ENCODE data around the gene PBXIP1.

PBXIP1 gene

DNA sequence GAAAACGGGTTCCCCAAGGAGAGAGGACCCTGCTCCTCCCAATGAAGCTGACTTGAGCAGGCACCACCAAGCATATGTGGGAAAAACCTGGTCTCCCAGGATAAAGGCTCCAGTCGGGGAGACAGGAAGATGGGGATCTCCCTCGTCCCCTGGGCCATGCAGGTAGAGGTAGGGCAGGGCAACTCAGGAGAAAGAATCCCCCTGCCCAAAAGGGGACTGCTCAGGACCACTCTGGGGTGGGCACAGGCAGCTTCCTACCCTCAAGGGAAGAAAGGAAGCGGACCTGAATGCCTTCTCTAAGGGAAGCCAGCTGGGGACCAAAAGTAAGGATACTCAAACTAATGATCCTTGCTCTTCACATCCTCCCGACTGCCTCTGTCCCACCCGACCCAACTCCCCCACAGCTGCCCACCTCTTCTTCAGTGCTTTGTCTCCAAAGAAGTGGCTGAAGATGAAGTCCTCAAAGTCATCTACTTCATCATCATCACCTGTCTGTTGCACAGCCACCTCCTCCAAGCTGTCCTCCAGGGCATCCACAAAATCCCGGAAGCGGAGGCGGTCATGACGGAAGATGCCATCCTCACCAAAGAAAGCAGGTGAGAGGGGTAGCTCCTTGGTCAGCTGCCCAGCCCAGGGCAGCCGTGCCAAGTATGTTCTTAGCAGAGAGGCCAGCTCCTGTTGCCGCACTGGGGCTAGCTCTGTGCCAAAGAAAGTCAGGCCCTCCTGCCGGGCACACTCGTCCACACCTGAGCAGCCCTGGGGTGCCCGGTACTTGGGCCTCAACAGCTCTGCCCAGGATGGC lies 10.5 kb downstream of the PBXIP1 start:
- Histone ChIP-seq H2AK5ac (ENCODE audit: low read length) (no peak overlapping the region), H3K56ac (ENCODE audit: low read length) (no peak overlapping the region), H3K79me2 (ENCODE audit: control insufficient read depth, insufficient read depth, low read length) (no peaks in the 10 kb centered on the region), H3K27me3 (ENCODE audit: insufficient read depth, low read length, poor library complexity) (no peaks in the 10 kb centered on the region), H3K4me2 (ENCODE audit: low read length) (no peak overlapping the region), H4K8ac (ENCODE audit: low read depth, low read length) (no peak overlapping the region), H2BK120ac (ENCODE audit: low read depth, low read length) (no peak overlapping the region), H4K5ac (ENCODE audit: low read length) (no peak overlapping the region), H3K36me3 (ENCODE audit: control insufficient read depth, insufficient read depth, low read length) (no peaks in the 10 kb centered on the region), H2BK15ac (replicated peaks; ENCODE audit: low read depth) (no peak overlapping the region), H3K4me1 (ENCODE audit: control insufficient read depth, low read depth, low read length) (peaks cover 2% of the 10 kb centered on the region), H3K18ac (ENCODE audit: low read length) (no peak overlapping the region), H3K4me3 (ENCODE audit: low read length) (no peak overlapping the region), H3K9ac (ENCODE audit: low read length) (no peak overlapping the region), H3K23ac (ENCODE audit: low read length) (no peak overlapping the region), H3K4ac (ENCODE audit: low read depth, low read length) (no peak overlapping the region), H3K27ac (ENCODE audit: low read depth, low read length) (no peak overlapping the region), H3K79me1 (ENCODE audit: low read length) (no peaks in the 10 kb centered on the region), H2BK5ac (ENCODE audit: low read length) (no peak overlapping the region)
- no CpG with 5 or more reads among the region's 15 CpGs for WGBS (ENCODE audit: extremely low coverage, insufficient coverage, low lambda C conversion rate)
- no peak for DNase-seq

DNA sequence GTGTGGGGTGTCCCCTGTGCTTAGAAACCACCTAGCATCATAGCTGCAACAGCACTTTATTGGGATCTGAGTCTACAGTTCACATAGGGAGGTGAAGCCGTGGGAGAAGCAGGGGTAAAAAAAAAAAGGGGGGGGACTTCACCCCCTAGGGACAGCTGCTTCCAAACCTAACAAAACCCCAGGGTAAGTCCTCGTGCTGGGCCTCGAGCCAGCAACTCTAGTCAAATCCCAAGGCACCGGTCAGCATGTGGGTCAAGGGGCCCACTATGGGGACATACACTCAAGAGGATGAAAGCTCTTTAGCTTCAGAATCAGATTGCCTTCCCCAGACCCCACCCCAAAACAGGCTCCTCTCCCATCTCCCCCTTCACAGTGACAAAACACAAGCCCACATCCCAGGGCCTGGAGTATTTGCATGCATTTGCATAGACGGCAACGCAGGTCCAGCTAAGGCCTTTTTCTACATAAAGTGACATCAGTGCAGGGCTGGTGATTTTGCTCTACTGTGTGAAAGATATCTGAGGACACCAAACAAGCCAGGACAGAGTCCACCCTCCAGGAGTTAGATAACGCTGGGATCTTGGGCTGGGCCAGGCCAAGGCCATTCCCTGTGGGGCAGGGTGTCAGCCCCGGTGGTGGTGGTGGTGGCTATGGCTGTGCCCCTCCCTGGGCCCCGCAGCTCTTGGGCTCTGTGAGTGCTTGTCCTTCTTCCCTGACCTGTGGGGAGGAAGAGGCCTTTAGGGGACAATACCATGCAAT lies 11.3 kb downstream of the PBXIP1 start:
- no peak overlapping the region for H4K5ac ChIP-seq (ENCODE audit: low read length)
- H3K4me1 ChIP-seq (ENCODE audit: control insufficient read depth, low read depth, low read length) = peaks cover 6% of the 10 kb centered on the region
- H3K79me1 ChIP-seq (ENCODE audit: low read length) = no peaks in the 10 kb centered on the region
- no peak overlapping the region for H2BK5ac ChIP-seq (ENCODE audit: low read length)
- H4K8ac ChIP-seq (ENCODE audit: low read depth, low read length) = no peak overlapping the region
- H3K9ac ChIP-seq (ENCODE audit: low read length) = no peak overlapping the region
- no peaks in the 10 kb centered on the region for H3K36me3 ChIP-seq (ENCODE audit: control insufficient read depth, insufficient read depth, low read length)
- no peak for DNase-seq
- no peak overlapping the region for H2BK120ac ChIP-seq (ENCODE audit: low read depth, low read length)
- no peak overlapping the region for H3K56ac ChIP-seq (ENCODE audit: low read length)
- H3K18ac ChIP-seq (ENCODE audit: low read length) = no peak overlapping the region
- H3K4me2 ChIP-seq (ENCODE audit: low read length) = no peak overlapping the region
- no peak overlapping the region for H2AK5ac ChIP-seq (ENCODE audit: low read length)
- no peak overlapping the region for H3K27ac ChIP-seq (ENCODE audit: low read depth, low read length)
- no peak overlapping the region for H3K4ac ChIP-seq (ENCODE audit: low read depth, low read length)
- H3K23ac ChIP-seq (ENCODE audit: low read length) = no peak overlapping the region
- no peaks in the 10 kb centered on the region for H3K79me2 ChIP-seq (ENCODE audit: control insufficient read depth, insufficient read depth, low read length)
- no peaks in the 10 kb centered on the region for H3K27me3 ChIP-seq (ENCODE audit: insufficient read depth, low read length, poor library complexity)
- WGBS (ENCODE audit: extremely low coverage, insufficient coverage, low lambda C conversion rate) = no CpG with 5 or more reads among the region's 9 CpGs
- no peak overlapping the region for H3K4me3 ChIP-seq (ENCODE audit: low read length)
- no peak overlapping the region for H2BK15ac ChIP-seq (replicated peaks; ENCODE audit: low read depth)

DNA sequence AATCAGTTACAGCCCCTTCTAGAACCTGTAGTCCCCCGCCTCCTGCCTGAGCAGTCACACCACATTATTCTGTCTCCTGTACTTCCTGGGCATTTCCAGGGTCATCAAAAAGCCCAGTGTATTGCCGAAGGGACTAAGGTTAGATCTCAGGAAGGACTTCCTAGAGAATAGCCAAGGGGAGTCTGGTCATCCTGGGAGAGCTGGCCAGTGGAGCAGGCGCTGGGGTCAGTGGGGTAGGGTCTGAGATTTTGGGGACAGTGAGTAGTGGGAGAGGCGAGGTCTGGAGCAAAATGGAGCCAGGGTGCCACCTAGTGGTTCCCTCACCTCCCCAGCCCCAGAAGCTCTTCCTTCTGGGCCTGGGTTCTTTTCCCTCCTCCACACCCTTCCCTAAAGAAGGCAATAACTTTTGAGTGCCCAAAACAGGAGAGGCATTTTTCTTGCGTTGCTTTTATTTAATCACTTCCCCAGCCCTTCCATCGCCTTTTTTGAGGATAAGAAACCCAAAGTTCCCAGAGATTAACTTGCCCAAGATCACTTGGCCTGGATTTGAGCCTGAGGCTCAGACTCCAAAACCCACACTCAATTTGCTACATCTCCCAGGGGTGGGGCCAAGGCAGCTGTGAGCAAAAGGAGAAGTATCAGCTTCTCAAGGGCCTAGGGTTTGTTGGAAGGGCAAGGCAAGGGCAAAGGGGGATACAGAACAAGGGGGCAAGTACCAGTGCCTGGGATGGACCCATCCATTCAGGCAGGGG lies 12.1 kb downstream of the PBXIP1 start:
- no peak overlapping the region for H3K4ac ChIP-seq (ENCODE audit: low read depth, low read length)
- H3K79me2 ChIP-seq (ENCODE audit: control insufficient read depth, insufficient read depth, low read length) = no peaks in the 10 kb centered on the region
- no peak overlapping the region for H2BK120ac ChIP-seq (ENCODE audit: low read depth, low read length)
- H3K9ac ChIP-seq (ENCODE audit: low read length) = no peak overlapping the region
- H2BK15ac ChIP-seq (replicated peaks; ENCODE audit: low read depth) = no peak overlapping the region
- H4K8ac ChIP-seq (ENCODE audit: low read depth, low read length) = no peak overlapping the region
- no peak overlapping the region for H3K18ac ChIP-seq (ENCODE audit: low read length)
- no peak overlapping the region for H3K27ac ChIP-seq (ENCODE audit: low read depth, low read length)
- H3K36me3 ChIP-seq (ENCODE audit: control insufficient read depth, insufficient read depth, low read length) = no peaks in the 10 kb centered on the region
- no peaks in the 10 kb centered on the region for H3K79me1 ChIP-seq (ENCODE audit: low read length)
- no CpG with 5 or more reads among the region's 6 CpGs for WGBS (ENCODE audit: extremely low coverage, insufficient coverage, low lambda C conversion rate)
- H3K23ac ChIP-seq (ENCODE audit: low read length) = no peak overlapping the region
- H3K4me3 ChIP-seq (ENCODE audit: low read length) = no peak overlapping the region
- no peak overlapping the region for H2AK5ac ChIP-seq (ENCODE audit: low read length)
- no peaks in the 10 kb centered on the region for H3K27me3 ChIP-seq (ENCODE audit: insufficient read depth, low read length, poor library complexity)
- no peak overlapping the region for H3K56ac ChIP-seq (ENCODE audit: low read length)
- no peak overlapping the region for H2BK5ac ChIP-seq (ENCODE audit: low read length)
- no peak overlapping the region for H3K4me2 ChIP-seq (ENCODE audit: low read length)
- H4K5ac ChIP-seq (ENCODE audit: low read length) = no peak overlapping the region
- H3K4me1 ChIP-seq (ENCODE audit: control insufficient read depth, low read depth, low read length) = peaks cover 6% of the 10 kb centered on the region
- peak; percentile 61 for DNase-seq

DNA sequence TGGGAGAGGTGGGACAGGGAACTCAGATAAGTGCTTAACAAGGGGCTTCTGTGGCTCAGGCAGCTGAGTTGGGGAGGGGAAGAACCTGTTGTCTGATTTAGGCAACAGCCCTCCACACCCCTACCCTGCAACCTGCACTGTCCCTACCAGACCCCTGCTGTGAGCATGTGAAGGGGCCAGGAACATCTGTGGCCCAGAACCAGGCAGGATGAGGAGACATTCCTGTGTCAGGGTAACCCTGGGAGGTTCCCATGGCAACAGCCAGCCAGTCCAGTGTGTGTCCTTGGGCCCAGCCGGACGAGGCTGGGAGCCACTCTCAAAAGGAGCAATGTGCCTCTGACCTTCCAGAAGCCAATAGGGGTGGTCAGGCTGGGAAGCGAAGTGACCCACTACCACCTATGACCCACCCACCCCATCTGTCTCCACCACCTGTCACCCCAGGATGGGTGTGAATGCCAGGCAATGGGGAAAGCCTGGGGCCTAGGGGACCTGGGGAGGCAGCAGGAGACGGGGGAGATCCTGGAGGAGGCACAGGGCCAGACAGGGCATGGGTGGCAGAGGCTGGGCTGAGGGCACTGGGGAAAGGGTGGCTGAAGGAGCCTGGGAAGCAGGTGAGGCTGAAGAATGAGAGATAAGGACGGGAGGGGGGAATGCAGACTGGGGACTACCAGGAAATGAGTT lies 14.4 kb downstream of the PBXIP1 start:
- H3K4me2 ChIP-seq (ENCODE audit: low read length) = no peak overlapping the region
- no peaks in the 10 kb centered on the region for H3K79me1 ChIP-seq (ENCODE audit: low read length)
- peak; percentile 55 for DNase-seq
- no peak overlapping the region for H2BK120ac ChIP-seq (ENCODE audit: low read depth, low read length)
- no peak overlapping the region for H3K9ac ChIP-seq (ENCODE audit: low read length)
- H3K79me2 ChIP-seq (ENCODE audit: control insufficient read depth, insufficient read depth, low read length) = no peaks in the 10 kb centered on the region
- no peak overlapping the region for H3K18ac ChIP-seq (ENCODE audit: low read length)
- no peak overlapping the region for H3K4ac ChIP-seq (ENCODE audit: low read depth, low read length)
- no peak overlapping the region for H2AK5ac ChIP-seq (ENCODE audit: low read length)
- peaks cover 6% of the 10 kb centered on the region for H3K4me1 ChIP-seq (ENCODE audit: control insufficient read depth, low read depth, low read length)
- H3K27ac ChIP-seq (ENCODE audit: low read depth, low read length) = no peak overlapping the region
- no peak overlapping the region for H2BK15ac ChIP-seq (replicated peaks; ENCODE audit: low read depth)
- no peak overlapping the region for H4K8ac ChIP-seq (ENCODE audit: low read depth, low read length)
- H3K27me3 ChIP-seq (ENCODE audit: insufficient read depth, low read length, poor library complexity) = no peaks in the 10 kb centered on the region
- no peak overlapping the region for H3K4me3 ChIP-seq (ENCODE audit: low read length)
- no peak overlapping the region for H2BK5ac ChIP-seq (ENCODE audit: low read length)
- H4K5ac ChIP-seq (ENCODE audit: low read length) = no peak overlapping the region
- H3K36me3 ChIP-seq (ENCODE audit: control insufficient read depth, insufficient read depth, low read length) = no peaks in the 10 kb centered on the region
- no CpG with 5 or more reads among the region's 5 CpGs for WGBS (ENCODE audit: extremely low coverage, insufficient coverage, low lambda C conversion rate)
- peak overlapping the region; percentile 34 for H3K56ac ChIP-seq (ENCODE audit: low read length)
- H3K23ac ChIP-seq (ENCODE audit: low read length) = no peak overlapping the region

DNA sequence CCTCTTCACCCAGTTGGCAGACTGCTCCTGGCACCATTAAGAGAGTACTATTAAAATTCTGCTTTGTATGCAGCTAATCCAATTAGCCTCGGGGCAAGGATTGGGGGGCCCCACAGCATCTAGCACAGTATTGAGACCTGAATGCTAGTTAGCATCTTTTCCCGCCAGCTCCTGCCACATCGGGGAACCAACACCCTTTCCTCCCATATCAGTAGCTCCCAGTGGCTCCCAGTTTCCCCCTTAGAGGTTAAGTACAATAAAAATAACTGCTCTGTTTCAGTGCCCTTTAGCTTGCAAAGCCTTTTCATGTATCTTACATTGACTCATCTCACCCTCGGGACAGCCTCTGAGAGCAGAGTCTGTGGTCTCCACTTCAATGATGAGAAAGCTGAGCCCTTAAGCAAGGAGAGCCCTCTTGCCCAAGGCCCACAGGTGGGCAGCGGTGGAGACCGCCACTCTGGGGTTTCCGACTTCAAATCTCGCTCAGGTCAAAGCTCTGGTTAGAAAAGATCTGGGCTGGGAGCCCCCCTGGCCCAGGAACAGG lies 15.2 kb downstream of the PBXIP1 start:
- WGBS (ENCODE audit: extremely low coverage, insufficient coverage, low lambda C conversion rate) = no CpG with 5 or more reads among the region's 8 CpGs
- Histone ChIP-seq H2BK120ac (ENCODE audit: low read depth, low read length) (no peak overlapping the region), H3K27ac (ENCODE audit: low read depth, low read length) (no peak overlapping the region), H3K79me2 (ENCODE audit: control insufficient read depth, insufficient read depth, low read length) (no peaks in the 10 kb centered on the region), H2BK5ac (ENCODE audit: low read length) (no peak overlapping the region), H4K5ac (ENCODE audit: low read length) (no peak overlapping the region), H2BK15ac (replicated peaks; ENCODE audit: low read depth) (no peak overlapping the region), H3K4me3 (ENCODE audit: low read length) (no peak overlapping the region), H3K56ac (ENCODE audit: low read length) (no peak overlapping the region), H3K79me1 (ENCODE audit: low read length) (no peaks in the 10 kb centered on the region), H3K36me3 (ENCODE audit: control insufficient read depth, insufficient read depth, low read length) (no peaks in the 10 kb centered on the region), H3K4me2 (ENCODE audit: low read length) (no peak overlapping the region), H3K18ac (ENCODE audit: low read length) (no peak overlapping the region), H4K8ac (ENCODE audit: low read depth, low read length) (no peak overlapping the region), H2AK5ac (ENCODE audit: low read length) (no peak overlapping the region), H3K4me1 (ENCODE audit: control insufficient read depth, low read depth, low read length) (peaks cover 6% of the 10 kb centered on the region), H3K9ac (ENCODE audit: low read length) (no peak overlapping the region), H3K27me3 (ENCODE audit: insufficient read depth, low read length, poor library complexity) (no peaks in the 10 kb centered on the region), H3K4ac (ENCODE audit: low read depth, low read length) (no peak overlapping the region), H3K23ac (ENCODE audit: low read length) (no peak overlapping the region)
- DNase-seq = no peak
